NCI-H69 (cell line): Measurements from ENCODE around the gene REC8.

ENCODE experiments used
- DNase-seq: peaks from one replicate; lab custom pipeline; 2025; lab: John Stamatoyannopoulos, UW

Gene REC8

GRCh38 chr14:24159777-24160498, 11.9 kb upstream of the REC8 start:
- no peak for DNase-seq

DNA sequence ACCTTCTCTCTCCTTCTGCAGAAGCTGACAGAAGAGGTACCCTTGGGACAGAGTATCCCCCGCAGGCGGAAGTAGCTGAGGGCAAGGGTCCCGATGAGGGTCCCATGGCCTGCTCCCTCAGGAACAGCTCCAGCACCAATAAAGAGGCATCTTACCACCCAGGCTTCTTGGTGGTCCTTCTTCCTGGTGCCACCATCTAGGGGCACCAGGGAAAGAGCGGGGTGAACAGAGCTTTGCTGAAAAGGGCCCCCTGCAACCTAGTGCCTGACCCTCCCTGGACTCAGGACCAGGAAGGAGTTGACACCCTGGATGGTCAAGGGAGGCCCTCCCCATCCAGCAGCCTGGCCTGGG, 11.4 kb upstream of the REC8 start:
- DNase-seq: no peak

DNA sequence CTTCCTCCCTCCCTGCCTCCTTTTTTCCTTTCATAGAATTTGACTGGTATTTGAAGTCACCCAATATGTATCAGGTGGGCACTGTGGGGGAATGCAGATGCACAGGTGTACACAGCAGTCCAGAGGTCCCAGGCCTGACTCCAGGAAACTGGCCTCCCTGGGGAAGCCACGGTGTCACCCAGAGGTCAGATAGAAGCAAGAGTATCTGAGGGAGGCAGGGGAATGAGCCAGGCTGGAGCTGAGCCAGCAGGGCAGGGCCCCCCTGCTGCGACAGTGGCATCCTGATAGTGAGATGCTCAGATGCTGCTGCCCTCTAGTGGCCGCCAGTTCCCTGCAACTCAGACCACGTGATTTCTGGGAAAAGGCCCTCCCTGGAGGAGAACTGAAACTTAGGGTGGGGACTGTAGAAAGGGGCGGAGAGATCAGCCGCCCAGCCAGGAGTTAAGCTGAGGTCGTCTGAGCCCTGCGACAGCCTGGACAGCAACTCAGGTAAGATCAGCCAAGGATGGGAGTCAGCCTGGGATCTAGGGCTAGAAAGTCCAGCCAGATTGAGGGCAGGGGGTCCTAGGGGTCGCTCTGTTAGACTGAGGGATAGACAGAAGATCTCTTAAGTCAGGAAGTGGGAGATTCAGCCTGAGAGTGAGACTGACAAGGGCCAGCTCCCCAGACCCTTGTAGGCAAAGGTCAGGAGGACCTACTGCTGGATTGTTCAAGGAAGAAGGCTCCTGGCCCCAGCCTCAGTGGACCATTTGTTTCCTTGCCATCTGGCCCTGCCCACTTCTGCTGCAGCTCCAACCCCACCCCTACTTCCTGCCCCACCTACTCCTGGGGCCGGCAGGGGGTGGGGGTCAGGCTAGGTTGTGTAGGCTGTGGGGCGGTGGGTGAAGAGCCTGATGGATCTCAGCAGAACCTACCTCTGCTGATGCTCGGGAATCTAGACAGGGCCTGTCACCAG, 10.8 kb upstream of the REC8 start, which contains the start of gene IRF9:
Gene IRF9, plus strand, starts transcription at position 416 of the 955 bp plus-strand sequence. CDS start 880 bp downstream, outside the sequence.
- DNase-seq: peak; percentile 95

- DNase-seq: no peak
Observed at GRCh38 chr14:24162093-24162492, 9.8 kb upstream of the REC8 start.

DNA sequence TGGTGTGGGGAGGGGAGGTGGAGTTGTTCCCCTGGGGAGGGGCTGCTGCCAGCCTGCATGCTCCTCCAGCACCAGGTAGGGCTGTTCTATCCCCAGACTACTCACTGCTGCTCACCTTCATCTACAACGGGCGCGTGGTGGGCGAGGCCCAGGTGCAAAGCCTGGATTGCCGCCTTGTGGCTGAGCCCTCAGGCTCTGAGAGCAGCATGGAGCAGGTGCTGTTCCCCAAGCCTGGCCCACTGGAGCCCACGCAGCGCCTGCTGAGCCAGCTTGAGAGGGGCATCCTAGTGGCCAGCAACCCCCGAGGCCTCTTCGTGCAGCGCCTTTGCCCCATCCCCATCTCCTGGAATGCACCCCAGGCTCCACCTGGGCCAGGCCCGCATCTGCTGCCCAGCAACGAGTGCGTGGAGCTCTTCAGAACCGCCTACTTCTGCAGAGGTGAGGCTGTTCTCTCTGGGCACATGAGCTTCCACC, 7.3 kb upstream of the REC8 start:
- no peak for DNase-seq

DNA sequence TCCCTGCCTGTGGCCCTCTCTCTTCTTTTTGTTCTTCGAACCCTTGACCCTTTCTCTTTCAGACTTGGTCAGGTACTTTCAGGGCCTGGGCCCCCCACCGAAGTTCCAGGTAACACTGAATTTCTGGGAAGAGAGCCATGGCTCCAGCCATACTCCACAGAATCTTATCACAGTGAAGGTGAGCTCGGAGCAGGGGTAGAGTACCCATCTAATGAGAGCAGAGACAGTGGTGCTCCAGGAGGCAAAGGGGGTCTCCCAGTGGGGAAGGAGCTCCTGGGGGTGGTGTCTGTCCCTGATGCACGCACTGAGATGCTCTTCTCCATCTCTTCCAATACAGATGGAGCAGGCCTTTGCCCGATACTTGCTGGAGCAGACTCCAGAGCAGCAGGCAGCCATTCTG, 6.1 kb upstream of the REC8 start:
- no peak for DNase-seq

- no peak for DNase-seq
Observed at GRCh38 chr14:24167469-24168114, 4.3 kb upstream of the REC8 start.

- DNase-seq: peak; percentile 76
Observed at GRCh38 chr14:24172261-24172860, 481 bp downstream of the REC8 start.

DNA sequence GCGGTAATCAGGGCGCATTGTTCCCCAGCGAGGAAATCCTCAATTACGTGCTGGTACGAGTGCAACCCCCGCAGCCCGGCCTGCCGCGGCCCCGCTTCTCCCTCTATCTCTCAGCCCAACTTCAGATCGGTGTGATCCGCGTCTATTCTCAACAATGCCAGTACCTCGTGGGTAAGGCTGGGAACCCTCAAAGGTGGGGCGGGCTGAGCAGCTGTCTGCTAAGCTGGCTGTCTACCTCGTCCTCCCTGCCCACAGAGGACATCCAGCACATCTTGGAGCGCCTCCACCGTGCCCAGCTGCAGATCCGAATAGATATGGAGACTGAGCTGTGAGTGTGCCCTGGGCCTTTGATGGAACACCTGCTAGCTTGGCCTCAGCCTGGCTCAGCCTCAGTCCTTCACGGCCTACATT, 996 bp downstream of the REC8 start:
- DNase-seq: peak; percentile 60

- DNase-seq: no peak
Observed at GRCh38 chr14:24176599-24176998, 4.7 kb downstream of the REC8 start.

DNA sequence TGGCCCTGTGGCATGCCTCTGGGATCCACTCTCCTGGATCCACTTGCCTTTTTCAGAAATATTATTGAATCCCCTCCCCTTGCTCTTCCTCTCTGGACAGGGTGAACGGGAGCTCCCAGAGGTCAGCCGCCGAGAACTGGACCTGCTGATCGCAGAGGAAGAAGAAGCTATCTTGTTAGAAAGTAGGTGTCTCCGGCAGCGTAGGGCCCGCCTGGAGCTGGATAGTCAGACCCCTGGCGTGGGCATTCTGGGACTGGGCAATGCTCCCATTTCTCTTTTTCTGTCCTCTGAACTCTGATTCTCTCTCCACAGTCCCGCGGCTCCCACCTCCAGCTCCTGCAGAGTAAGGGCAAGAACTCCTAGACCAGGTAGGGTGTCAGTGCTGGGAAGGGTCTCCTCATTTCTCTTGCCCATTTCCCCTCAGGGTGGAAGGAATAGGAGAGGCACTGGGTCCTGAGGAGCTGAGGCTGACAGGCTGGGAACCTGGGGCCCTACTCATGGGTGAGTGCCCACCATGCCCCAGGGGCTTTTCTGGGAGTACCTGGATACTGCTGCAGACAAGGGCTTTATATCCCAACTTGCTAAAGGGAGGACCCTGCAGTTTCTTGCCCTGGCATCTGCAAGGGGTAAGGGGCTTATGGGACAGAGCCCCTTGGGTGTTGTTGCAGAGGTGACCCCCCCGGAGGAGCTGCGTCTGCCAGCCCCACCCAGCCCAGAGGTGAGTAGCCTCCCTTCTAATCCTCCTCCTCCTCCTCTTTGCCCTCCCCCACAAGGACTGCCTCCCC, 5.4 kb downstream of the REC8 start:
- no peak for DNase-seq

DNA sequence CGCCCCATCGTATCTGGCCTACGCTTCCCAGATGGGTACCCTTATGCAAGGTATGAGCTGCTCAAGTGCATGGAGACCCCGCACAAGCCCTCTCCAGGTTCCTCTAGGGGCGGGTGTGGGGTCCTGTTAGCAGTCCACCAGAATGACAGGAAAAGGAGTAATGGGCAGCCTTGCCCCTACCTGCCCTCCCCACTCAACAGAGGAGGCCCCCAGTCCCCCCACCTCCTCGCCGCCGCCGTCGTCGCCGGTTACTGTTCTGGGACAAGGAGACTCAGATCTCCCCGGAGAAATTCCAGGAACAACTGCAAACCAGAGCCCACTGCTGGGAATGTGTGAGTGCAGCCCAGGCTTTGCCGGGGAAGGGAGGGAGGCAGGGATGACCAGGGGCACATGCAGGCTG, 6.0 kb downstream of the REC8 start:
- DNase-seq: no peak

DNA sequence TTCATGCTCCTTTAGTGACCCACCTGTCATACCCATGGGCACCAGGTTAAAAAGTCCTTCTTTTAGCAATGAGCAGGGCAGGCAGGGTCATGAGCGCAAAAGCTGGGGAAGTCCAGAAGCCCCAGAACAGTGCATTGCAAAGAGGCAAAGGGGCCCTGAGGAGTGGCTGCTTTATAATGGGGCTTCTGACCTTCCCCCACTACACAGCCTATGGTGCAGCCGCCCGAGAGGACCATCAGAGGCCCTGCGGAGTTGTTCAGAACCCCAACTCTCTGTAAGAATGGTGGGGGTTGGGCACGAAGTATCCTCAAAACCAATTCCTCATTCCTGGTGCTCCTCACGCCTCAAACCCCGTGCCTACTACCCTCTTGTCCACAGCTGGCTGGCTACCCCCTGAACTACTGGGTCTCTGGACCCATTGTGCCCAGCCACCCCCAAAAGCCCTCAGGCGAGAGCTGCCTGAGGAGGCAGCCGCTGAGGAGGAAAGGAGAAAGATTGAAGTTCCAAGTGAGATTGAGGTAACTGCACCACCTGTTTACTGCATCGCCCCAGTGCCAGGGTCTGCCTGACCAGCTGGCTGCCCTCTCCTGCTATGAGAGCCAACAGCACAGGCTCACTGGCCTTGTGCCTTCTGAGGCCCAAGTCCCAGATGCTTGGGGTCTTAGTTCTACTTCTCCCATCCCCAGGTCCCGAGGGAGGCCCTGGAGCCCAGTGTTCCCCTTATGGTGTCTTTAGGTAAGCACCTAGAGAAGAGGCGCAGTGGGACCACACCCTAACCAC, 6.7 kb downstream of the REC8 start:
- no peak for DNase-seq

- DNase-seq: peak; percentile 43
Observed at GRCh38 chr14:24179294-24179960, 7.5 kb downstream of the REC8 start.

- peak; percentile 58 for DNase-seq
Observed at GRCh38 chr14:24179961-24180796, 8.3 kb downstream of the REC8 start.

GRCh38 chr14:24181371-24182077, 9.6 kb downstream of the REC8 start:
- DNase-seq: no peak

- DNase-seq: no peak
Observed at GRCh38 chr14:24182110-24182882, 10.4 kb downstream of the REC8 start.
